Vagina (tissue), 2 donors: ENCODE data around the gene RRAS2. TPM values are rescaled to one million over a fixed set of nuclear protein-coding genes. Genes with fewer than 3 reads are reported as not detected.

ENCODE experiments used
- DNase-seq, 2 donors: peaks; one replicate each; pipeline ENCODE4 v3.0.0-alpha.2; 2017; ENCODE audit errors: extremely low spot score in 2 of 2
- H3K27ac ChIP-seq: fragments of 200-600 bp; sonication (generic); one replicate; pipeline ENCODE4 v1.5.1; 2019
- H3K27me3 ChIP-seq: fragments of 200-600 bp; sonication (generic); one replicate; pipeline ENCODE4 v1.5.1; 2019
- H3K36me3 ChIP-seq, 2 donors: fragments of 200-600 bp; sonication (generic); one replicate each; pipeline ENCODE4 v1.5.1; 2017 to 2019
- H3K4me1 ChIP-seq: fragments of 200-600 bp; sonication (generic); one replicate; pipeline ENCODE4 v1.5.1; 2019
- H3K4me3 ChIP-seq, 2 donors: fragments of 200-600 bp; sonication (generic); 1 replicate in 1 of 2; 2 replicates in 1 of 2; pipeline ENCODE4 v1.5.1; 2016 to 2019
- H3K9me3 ChIP-seq: fragments of 200-600 bp; sonication (generic); one replicate; pipeline ENCODE4 v1.5.1; 2019
- POLR2A ChIP-seq, 2 donors: fragments of 450-650 bp; IDR thresholded peaks; one replicate each; pipeline ENCODE4 v1.6.1; 2017; ENCODE audit warnings: antibody characterized with exemption in 2 of 2, mild to moderate bottlenecking in 2 of 2, moderate library complexity in 2 of 2
- POLR2AphosphoS5 ChIP-seq, 2 donors: sonication (generic); formaldehyde crosslinking; IDR thresholded peaks; one replicate each; pipeline ENCODE4 v1.9.0; 2017; ENCODE audit warnings: antibody characterized with exemption in 2 of 2, mild to moderate bottlenecking in 2 of 2, low read depth in 1 of 2; ENCODE audit not compliant: insufficient read depth in 1 of 2
- intact Hi-C: fragments of 100-400 bp; cut with DNase I; formaldehyde crosslinking; loops from one replicate; pipeline ENCODE4 v1.15.1; 2023
- total RNA-seq: library from RNA; depleted of rRNA; stranded (reverse); fragments of >200 nt; gene quantifications from one replicate; pipeline ENCODE4 v1.2.3, GENCODE V29; 2016
- TF ChIP-seq, protein P1 (sequence below), 3 experiments: fragments of 450-650 bp in 2 of 3; fragments of 200-600 bp in 1 of 3; sonication (generic) in 1 of 3; IDR thresholded peaks; one replicate each; pipeline ENCODE4 v1.5.1; 2017 to 2019; ENCODE audit warnings: antibody characterized with exemption in 3 of 3, mild to moderate bottlenecking in 2 of 3, moderate library complexity in 2 of 3

RRAS2 gene
- total RNA-seq, 1 donor from 2014 or later = 32.7 TPM

DNA sequence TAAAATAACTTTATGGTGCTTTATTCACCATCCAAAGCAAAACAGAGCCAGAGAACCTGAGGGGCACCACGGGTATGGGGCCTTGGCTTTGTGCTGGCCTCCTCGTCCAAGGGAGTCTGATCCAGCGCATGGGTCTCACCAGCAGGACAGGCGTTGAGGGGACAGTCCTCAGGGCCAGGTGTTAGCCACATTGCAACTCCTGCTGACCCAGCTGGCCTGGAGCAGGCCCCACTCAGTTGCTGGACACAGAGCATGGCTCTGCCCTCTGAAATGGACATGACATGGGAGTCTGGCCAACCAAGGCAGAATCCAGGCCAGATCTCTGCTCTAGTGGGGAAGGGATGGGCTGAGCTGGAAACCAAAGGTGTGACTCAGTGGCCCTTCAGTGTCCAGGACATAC is 116.2 kb downstream of the RRAS2 start:
- intact Hi-C loops = no loop called here
- H3K4me3 ChIP-seq = no peak overlapping the region
- no peaks in the 10 kb centered on the region for H3K4me1 ChIP-seq
- no peak for DNase-seq
- H3K27me3 ChIP-seq = no peaks in the 10 kb centered on the region
- no peaks in the 10 kb centered on the region for H3K36me3 ChIP-seq
- TF ChIP-seq POLR2A (IDR thresholded peaks at IDR 0.05) (no peak), POLR2AphosphoS5 (IDR thresholded peaks at IDR 0.05; ENCODE audit: insufficient read depth in 1 of 2, low read depth in 1 of 2) (no peak)
- TF ChIP-seq, protein P1, sequence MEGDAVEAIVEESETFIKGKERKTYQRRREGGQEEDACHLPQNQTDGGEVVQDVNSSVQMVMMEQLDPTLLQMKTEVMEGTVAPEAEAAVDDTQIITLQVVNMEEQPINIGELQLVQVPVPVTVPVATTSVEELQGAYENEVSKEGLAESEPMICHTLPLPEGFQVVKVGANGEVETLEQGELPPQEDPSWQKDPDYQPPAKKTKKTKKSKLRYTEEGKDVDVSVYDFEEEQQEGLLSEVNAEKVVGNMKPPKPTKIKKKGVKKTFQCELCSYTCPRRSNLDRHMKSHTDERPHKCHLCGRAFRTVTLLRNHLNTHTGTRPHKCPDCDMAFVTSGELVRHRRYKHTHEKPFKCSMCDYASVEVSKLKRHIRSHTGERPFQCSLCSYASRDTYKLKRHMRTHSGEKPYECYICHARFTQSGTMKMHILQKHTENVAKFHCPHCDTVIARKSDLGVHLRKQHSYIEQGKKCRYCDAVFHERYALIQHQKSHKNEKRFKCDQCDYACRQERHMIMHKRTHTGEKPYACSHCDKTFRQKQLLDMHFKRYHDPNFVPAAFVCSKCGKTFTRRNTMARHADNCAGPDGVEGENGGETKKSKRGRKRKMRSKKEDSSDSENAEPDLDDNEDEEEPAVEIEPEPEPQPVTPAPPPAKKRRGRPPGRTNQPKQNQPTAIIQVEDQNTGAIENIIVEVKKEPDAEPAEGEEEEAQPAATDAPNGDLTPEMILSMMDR (IDR thresholded peaks at IDR 0.05) = no peak
- no peaks in the 10 kb centered on the region for H3K9me3 ChIP-seq
- no peak overlapping the region for H3K27ac ChIP-seq

DNA sequence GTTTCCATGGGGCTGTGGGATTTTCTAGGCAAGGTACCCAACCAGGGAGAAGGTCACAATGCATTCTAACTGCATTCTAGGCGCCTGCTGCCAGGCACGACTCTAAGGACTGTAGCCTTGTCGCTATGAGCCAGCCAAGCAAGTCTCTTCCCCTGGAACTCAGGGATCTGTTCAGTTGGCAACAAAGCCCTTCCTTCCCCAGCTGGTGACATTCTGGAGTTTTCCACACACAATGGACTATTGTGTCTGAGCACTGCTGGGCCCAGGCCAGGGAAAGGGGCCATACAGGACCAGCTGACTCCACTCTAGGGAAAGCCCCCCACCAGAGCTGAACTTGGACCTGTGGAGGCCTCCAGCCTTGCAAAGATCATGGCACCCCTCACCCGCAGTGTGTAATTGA is 116.8 kb downstream of the RRAS2 start:
- Histone ChIP-seq H3K27ac (no peak overlapping the region), H3K9me3 (no peaks in the 10 kb centered on the region), H3K27me3 (no peaks in the 10 kb centered on the region), H3K4me3 (no peak overlapping the region), H3K36me3 (no peaks in the 10 kb centered on the region), H3K4me1 (no peaks in the 10 kb centered on the region)
- intact Hi-C loops = no loop called here
- no peak for DNase-seq
- no peak for TF ChIP-seq POLR2A (IDR thresholded peaks at IDR 0.05)
- TF ChIP-seq, protein P1 (IDR thresholded peaks at IDR 0.05) = no peak
- TF ChIP-seq POLR2AphosphoS5 (IDR thresholded peaks at IDR 0.05; ENCODE audit: insufficient read depth in 1 of 2, low read depth in 1 of 2) = no peak

DNA sequence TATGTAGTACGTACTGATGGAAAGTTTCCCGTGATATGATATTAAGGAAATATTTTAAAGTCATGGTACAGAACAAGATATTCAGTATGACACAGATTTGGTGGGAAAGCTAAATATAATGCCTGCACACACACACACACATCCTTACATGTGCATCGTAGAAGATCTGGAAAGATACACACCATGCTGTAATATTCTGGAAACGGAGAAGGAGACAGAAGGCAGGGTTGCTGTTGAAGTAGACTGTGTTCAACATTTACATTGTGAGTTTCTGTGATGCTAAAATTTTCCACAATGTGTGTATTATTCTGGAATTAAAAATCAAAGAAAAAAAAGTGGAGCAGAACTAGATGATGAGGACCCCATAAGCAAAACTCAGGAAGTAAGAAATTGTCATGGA is 118.0 kb downstream of the RRAS2 start:
- H3K27me3 ChIP-seq = no peaks in the 10 kb centered on the region
- DNase-seq = no peak
- H3K36me3 ChIP-seq = no peaks in the 10 kb centered on the region
- no peak overlapping the region for H3K4me3 ChIP-seq
- intact Hi-C loops = no loop called here
- H3K9me3 ChIP-seq = no peaks in the 10 kb centered on the region
- TF ChIP-seq POLR2AphosphoS5 (IDR thresholded peaks at IDR 0.05; ENCODE audit: insufficient read depth in 1 of 2, low read depth in 1 of 2) (no peak), POLR2A (IDR thresholded peaks at IDR 0.05) (no peak)
- TF ChIP-seq, protein P1 (IDR thresholded peaks at IDR 0.05) = no peak
- H3K27ac ChIP-seq = no peak overlapping the region
- H3K4me1 ChIP-seq = no peaks in the 10 kb centered on the region

DNA sequence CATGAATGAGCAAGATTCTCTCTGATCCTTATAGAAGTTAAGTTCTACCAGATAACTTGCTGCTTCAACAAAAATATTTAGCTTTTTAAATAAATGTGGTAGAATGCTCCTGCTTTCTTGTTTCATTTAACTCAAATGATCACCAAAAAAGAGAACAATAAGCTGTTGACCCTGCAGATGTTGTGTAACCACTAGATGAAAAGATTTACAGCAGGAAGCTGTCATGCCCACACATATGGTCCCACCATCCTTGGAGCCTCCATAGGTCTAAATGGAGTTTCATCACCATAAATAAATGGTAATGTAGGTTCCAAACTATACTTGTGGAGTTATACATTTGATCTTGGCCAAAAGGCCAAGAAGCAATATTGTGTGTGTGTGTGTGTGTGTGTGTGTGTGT is 118.8 kb downstream of the RRAS2 start:
- no peak overlapping the region for H3K4me3 ChIP-seq
- H3K27ac ChIP-seq = no peak overlapping the region
- H3K36me3 ChIP-seq = no peaks in the 10 kb centered on the region
- intact Hi-C loops = no loop called here
- H3K9me3 ChIP-seq = no peaks in the 10 kb centered on the region
- TF ChIP-seq, protein P1 (IDR thresholded peaks at IDR 0.05) = no peak
- TF ChIP-seq POLR2A (IDR thresholded peaks at IDR 0.05) (no peak), POLR2AphosphoS5 (IDR thresholded peaks at IDR 0.05; ENCODE audit: insufficient read depth in 1 of 2, low read depth in 1 of 2) (no peak)
- no peaks in the 10 kb centered on the region for H3K27me3 ChIP-seq
- no peaks in the 10 kb centered on the region for H3K4me1 ChIP-seq
- DNase-seq = no peak

DNA sequence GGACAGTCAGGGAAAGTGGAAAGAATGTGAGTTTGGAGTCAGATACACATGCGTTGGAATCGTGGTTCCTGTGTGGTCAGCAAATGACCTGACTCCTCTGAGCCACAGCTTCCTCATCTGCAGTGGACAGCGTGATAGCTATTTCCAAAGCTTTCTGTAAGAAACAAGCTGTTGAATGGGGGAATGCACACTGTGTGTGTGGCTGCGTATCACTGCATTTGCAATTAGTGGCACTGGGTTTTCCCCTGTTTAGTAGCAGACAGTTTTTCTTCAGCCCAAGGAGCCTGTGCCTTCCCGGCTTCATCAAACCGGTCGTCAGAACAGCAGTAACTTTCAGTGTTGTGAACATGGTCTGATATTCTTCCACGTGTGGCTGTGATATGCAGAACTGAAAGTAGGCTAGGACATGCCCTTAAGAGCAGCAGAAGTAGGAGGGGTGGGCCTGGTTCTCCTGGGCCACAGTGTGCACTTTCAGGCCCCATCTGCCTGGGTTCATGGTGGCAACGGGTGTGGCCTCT is 121.5 kb downstream of the RRAS2 start:
- Histone ChIP-seq H3K9me3 (no peaks in the 10 kb centered on the region), H3K27me3 (no peaks in the 10 kb centered on the region), H3K27ac (no peak overlapping the region), H3K36me3 (no peaks in the 10 kb centered on the region), H3K4me1 (no peaks in the 10 kb centered on the region), H3K4me3 (no peak overlapping the region)
- no peak for DNase-seq
- TF ChIP-seq POLR2A (IDR thresholded peaks at IDR 0.05) (no peak), POLR2AphosphoS5 (IDR thresholded peaks at IDR 0.05; ENCODE audit: insufficient read depth in 1 of 2, low read depth in 1 of 2) (no peak)
- TF ChIP-seq, protein P1 (IDR thresholded peaks at IDR 0.05) = no peak
- intact Hi-C loops = no loop called here
